Panc1 (cell line): ENCODE results near the gene TTC29. TPM values are rescaled to one million over a fixed set of nuclear protein-coding genes. Genes with fewer than 3 reads are reported as not detected.

Source experiments
- ATAC-seq: fragments of 200-7000 bp; cut with Tn5 transposase; 2 replicates; pipeline ENCODE4 v1.9.1; 2020; ENCODE audit warnings: mild to moderate bottlenecking, moderate library complexity
- BruUV-seq: library from RNA; stranded (reverse); fragments of 400-500 nt; replicated peaks from 2 replicates; lab custom pipeline; 2021; lab: Mats Ljungman, UMichigan
- CTCF ChIA-PET: fragments of 300-600 bp; sonication (Branson Sonifier 250); formaldehyde crosslinking; loops from one replicate; lab custom pipeline; 2022; ENCODE audit warnings: antibody characterized with exemption; lab: Charles Lee
- POLR2A ChIA-PET: fragments of 300-600 bp; sonication (Branson Sonifier 250); formaldehyde crosslinking; loops from one replicate; lab custom pipeline; 2022; ENCODE audit warnings: antibody characterized with exemption; lab: Charles Lee
- DNase-seq: peaks from one replicate; pipeline ENCODE4 v3.0.0-alpha.2; 2010; ENCODE audit warnings: low read depth, low spot score
- H3K27ac ChIP-seq: 2 replicates; pipeline ENCODE4 v1.5.1; 2011; ENCODE audit warnings: mild to moderate bottlenecking, low read length, inconsistent platforms
- H3K27me3 ChIP-seq: fragments of 200-500 bp; sonication (Bioruptor generic); 2 replicates; pipeline ENCODE4 v1.6.0; 2014; ENCODE audit warnings: low read length, inconsistent platforms; ENCODE audit not compliant: control insufficient read depth, insufficient read depth
- H3K36me3 ChIP-seq: fragments of 200-500 bp; sonication (Bioruptor generic); 2 replicates; pipeline ENCODE4 v1.5.1; 2014; ENCODE audit warnings: inconsistent platforms, mild to moderate bottlenecking, low read length, moderate library complexity; ENCODE audit not compliant: control insufficient read depth, insufficient read depth
- H3K4me1 ChIP-seq: 2 replicates; pipeline ENCODE4 v1.5.1; 2011; ENCODE audit warnings: inconsistent platforms, mild to moderate bottlenecking, low read length, moderate library complexity; ENCODE audit not compliant: control insufficient read depth, insufficient read depth
- H3K4me3 ChIP-seq, 2 experiments: 2 replicates each; pipeline ENCODE4 v1.5.1; 2011 to 2012; ENCODE audit warnings: low read depth in 2 of 2, low read length in 2 of 2, mild to moderate bottlenecking in 2 of 2, inconsistent platforms in 1 of 2, moderate library complexity in 1 of 2
- H3K9me3 ChIP-seq: fragments of 200-500 bp; sonication (Bioruptor generic); 2 replicates; pipeline ENCODE4 v1.5.1; 2014; ENCODE audit warnings: low read depth, mild to moderate bottlenecking, inconsistent platforms, low read length, moderate library complexity; ENCODE audit not compliant: control insufficient read depth, insufficient read depth
- POLR2AphosphoS5 ChIP-seq: IDR thresholded peaks from 2 replicates; pipeline ENCODE4 v1.6.1; 2012; ENCODE audit warnings: mild to moderate bottlenecking, low read depth, low read length, moderate library complexity
- SIN3A ChIP-seq: IDR thresholded peaks from 2 replicates; pipeline ENCODE4 v1.6.1; 2012; ENCODE audit warnings: low read depth, mild to moderate bottlenecking, low read length, moderate library complexity, borderline replicate concordance; ENCODE audit not compliant: insufficient read depth
- TCF7L2 ChIP-seq: IDR thresholded peaks from 2 replicates; pipeline ENCODE4 v1.6.1; 2011; ENCODE audit warnings: mild to moderate bottlenecking, low read depth, low read length, inconsistent platforms
- in situ Hi-C: cut with HindIII; loops from 2 replicates; pipeline ENCODE4 v1.10.0; 2016; ENCODE audit warnings: low sequenced_read_pairs, low pct_unique_long_range_greater_than_20kb
- intact Hi-C: fragments of 100-400 bp; cut with micrococcal nuclease; formaldehyde crosslinking; loops from one replicate; pipeline ENCODE4 v1.10.0; 2022; ENCODE audit not compliant: unreplicated experiment
- total RNA-seq: library from RNA; stranded (reverse); gene quantifications from one replicate; pipeline ENCODE4 v1.2.1, GENCODE V29; 2021; ENCODE audit not compliant: unreplicated experiment
- TF ChIP-seq, protein P1 (sequence below): fragments of 450-650 bp; IDR thresholded peaks from 2 replicates; pipeline ENCODE4 v1.5.1; 2017; ENCODE audit warnings: mild to moderate bottlenecking
- TF ChIP-seq, protein P2 (sequence below), 2 experiments: IDR thresholded peaks; 2 replicates each; pipeline ENCODE4 v1.6.1; 2011 to 2012; ENCODE audit warnings: low read depth in 2 of 2, control low read depth in 1 of 2, low read length in 1 of 2, mild to moderate bottlenecking in 1 of 2, moderate library complexity in 1 of 2; ENCODE audit not compliant: insufficient read depth in 1 of 2

The TTC29 gene
- total RNA-seq, 1 experiment from 2014 or later, result not detected

DNA sequence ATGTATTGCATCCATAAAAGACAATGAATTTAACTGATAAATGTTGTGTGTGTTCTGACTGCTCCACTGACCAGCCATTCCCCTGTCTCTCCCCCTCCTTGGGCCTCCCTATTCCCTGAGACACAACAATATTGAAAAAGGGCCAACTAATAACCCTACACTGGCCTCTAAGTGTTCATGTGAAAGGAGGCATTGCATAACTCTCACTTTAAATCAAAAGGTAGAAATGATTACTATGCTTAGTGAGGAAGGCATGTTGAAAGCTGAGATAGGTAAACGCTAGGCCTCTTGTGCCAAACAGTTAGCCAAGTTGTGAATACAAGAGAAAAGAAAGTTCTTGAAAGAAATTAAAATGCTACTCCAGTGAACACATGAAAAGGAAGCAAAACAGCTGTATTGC is 154.2 kb downstream of the TTC29 start:
- no peak for ATAC-seq
- in situ Hi-C loops, result no loop called here
- BruUV-seq, result no TSS peak

DNA sequence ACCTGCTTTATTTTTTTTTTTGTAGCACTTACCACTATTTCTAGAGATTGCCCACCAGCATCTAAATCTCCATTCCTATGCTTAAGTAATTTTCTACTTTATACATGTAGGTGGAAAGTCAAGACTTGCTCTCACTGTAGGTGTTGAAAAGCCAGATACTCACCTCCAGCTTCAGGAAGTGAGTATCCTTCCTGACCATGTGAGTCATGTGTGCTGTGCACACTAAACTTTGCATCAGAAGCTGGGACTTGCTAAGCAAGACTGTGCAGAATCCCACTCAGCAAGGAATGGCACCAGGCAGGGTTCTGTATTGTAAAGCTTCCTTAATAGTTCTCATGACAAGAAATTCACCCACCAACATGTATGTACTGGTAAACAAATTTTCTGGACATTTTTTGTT is 155.1 kb downstream of the TTC29 start:
- POLR2A ChIA-PET, result no interaction called here
- Histone ChIP-seq H3K27me3 (no peaks in the 10 kb centered on the region), H3K9me3 (no peaks in the 10 kb centered on the region), H3K36me3 (no peaks in the 10 kb centered on the region), H3K4me1 (no peaks in the 10 kb centered on the region), H3K4me3 (no peak overlapping the region), H3K27ac (no peak overlapping the region)
- no peak for ATAC-seq
- DNase-seq, result no peak
- in situ Hi-C loops (no loop called here), intact Hi-C loops (no loop called here)
- TF ChIP-seq, protein P1, sequence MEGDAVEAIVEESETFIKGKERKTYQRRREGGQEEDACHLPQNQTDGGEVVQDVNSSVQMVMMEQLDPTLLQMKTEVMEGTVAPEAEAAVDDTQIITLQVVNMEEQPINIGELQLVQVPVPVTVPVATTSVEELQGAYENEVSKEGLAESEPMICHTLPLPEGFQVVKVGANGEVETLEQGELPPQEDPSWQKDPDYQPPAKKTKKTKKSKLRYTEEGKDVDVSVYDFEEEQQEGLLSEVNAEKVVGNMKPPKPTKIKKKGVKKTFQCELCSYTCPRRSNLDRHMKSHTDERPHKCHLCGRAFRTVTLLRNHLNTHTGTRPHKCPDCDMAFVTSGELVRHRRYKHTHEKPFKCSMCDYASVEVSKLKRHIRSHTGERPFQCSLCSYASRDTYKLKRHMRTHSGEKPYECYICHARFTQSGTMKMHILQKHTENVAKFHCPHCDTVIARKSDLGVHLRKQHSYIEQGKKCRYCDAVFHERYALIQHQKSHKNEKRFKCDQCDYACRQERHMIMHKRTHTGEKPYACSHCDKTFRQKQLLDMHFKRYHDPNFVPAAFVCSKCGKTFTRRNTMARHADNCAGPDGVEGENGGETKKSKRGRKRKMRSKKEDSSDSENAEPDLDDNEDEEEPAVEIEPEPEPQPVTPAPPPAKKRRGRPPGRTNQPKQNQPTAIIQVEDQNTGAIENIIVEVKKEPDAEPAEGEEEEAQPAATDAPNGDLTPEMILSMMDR, result no peak
- no peak for TF ChIP-seq SIN3A
- no peak for TF ChIP-seq POLR2AphosphoS5
- TF ChIP-seq, protein P2, sequence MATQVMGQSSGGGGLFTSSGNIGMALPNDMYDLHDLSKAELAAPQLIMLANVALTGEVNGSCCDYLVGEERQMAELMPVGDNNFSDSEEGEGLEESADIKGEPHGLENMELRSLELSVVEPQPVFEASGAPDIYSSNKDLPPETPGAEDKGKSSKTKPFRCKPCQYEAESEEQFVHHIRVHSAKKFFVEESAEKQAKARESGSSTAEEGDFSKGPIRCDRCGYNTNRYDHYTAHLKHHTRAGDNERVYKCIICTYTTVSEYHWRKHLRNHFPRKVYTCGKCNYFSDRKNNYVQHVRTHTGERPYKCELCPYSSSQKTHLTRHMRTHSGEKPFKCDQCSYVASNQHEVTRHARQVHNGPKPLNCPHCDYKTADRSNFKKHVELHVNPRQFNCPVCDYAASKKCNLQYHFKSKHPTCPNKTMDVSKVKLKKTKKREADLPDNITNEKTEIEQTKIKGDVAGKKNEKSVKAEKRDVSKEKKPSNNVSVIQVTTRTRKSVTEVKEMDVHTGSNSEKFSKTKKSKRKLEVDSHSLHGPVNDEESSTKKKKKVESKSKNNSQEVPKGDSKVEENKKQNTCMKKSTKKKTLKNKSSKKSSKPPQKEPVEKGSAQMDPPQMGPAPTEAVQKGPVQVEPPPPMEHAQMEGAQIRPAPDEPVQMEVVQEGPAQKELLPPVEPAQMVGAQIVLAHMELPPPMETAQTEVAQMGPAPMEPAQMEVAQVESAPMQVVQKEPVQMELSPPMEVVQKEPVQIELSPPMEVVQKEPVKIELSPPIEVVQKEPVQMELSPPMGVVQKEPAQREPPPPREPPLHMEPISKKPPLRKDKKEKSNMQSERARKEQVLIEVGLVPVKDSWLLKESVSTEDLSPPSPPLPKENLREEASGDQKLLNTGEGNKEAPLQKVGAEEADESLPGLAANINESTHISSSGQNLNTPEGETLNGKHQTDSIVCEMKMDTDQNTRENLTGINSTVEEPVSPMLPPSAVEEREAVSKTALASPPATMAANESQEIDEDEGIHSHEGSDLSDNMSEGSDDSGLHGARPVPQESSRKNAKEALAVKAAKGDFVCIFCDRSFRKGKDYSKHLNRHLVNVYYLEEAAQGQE (IDR thresholded peaks at IDR 0.05; ENCODE audit: insufficient read depth in 1 of 2, low read depth in 2 of 2, low read length in 1 of 2), result no peak
- no peak for TF ChIP-seq TCF7L2
- no TSS peak for BruUV-seq
- CTCF ChIA-PET, result no interaction called here

More for the DNA sequence above, 154.2 kb downstream of the TTC29 start:
- H3K36me3 ChIP-seq, result no peaks in the 10 kb centered on the region
- H3K4me3 ChIP-seq, result no peak overlapping the region
- H3K9me3 ChIP-seq, result no peaks in the 10 kb centered on the region
- no peak for DNase-seq
- no peaks in the 10 kb centered on the region for H3K4me1 ChIP-seq
- no peak overlapping the region for H3K27ac ChIP-seq
- intact Hi-C loops, result no loop called here
- ChIA-PET POLR2A (no interaction called here), CTCF (no interaction called here)
- TF ChIP-seq, protein P2 (IDR thresholded peaks at IDR 0.05; ENCODE audit: insufficient read depth in 1 of 2, low read depth in 2 of 2, low read length in 1 of 2), result no peak
- TF ChIP-seq TCF7L2 (no peak), POLR2AphosphoS5 (no peak), SIN3A (no peak)
- TF ChIP-seq, protein P1, result no peak
- H3K27me3 ChIP-seq, result no peaks in the 10 kb centered on the region
